Effector CD8-positive, alpha-beta T cell (primary cell): ENCODE results near the gene KRT78.
"Not testable (repeated sequence)": the region's sequence is repeated elsewhere in the genome, so short reads cannot be mapped to it uniquely, and the experiment has no call there.

Experiments used
- DNase-seq: peaks from one replicate; lab custom pipeline; 2025; lab: John Stamatoyannopoulos, UW

KRT78 gene

GRCh38 chr12:52796839-52797528 lies 51.8 kb downstream of the KRT78 start:
- DNase-seq, result no peak

- no peak for DNase-seq
Observed at GRCh38 chr12:52796429-52796794, 52.4 kb downstream of the KRT78 start.

DNA sequence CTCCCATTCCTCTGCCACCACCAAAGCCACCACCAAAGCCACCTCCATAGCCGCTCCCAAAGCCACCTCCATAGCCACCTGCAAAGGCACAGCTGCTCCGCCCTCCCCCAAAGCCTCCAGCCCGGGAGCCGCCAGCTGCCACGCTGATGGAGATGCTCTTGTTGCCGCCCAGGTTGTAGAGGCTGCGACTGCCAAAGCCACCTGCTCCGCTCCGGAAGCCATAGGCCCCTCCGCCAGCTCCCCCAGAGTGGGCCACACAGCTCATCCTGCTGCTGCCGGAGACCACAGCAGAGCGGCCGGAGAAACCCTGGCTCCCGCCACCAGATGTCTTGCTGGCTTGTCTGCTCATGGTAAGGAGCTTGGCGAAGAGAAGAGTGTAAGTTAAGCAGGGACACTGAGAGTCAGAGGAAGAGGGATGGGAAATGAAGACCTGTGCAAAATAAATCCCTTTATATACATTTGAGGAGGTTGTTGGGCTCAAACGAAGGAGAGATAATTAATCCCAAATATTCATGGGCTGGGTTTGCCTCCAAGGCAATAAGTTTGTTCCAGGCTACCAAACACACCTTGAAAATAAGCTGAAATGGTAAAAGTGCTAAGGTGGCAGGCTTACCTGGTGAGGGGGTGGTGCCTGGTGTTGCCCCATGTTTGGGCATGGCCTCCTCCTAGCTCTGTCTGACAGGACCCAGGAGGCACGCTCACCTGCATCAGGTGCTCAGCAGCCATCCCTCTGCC lies 52.9 kb downstream of the KRT78 start, which contains the start of gene KRT3:
KRT3 (minus strand) TSS at position 424 of the 735 bp plus-strand sequence; CDS start at position 349, 75 bp downstream.
- DNase-seq, result no peak

- DNase-seq, result not testable (repeated sequence)
Observed at GRCh38 chr12:52795332-52795674, 53.5 kb downstream of the KRT78 start.

- no peak for DNase-seq
Observed at GRCh38 chr12:52794479-52795331, 54.1 kb downstream of the KRT78 start.

- DNase-seq, result no peak
Observed at GRCh38 chr12:52792185-52793029, 56.4 kb downstream of the KRT78 start.

DNA sequence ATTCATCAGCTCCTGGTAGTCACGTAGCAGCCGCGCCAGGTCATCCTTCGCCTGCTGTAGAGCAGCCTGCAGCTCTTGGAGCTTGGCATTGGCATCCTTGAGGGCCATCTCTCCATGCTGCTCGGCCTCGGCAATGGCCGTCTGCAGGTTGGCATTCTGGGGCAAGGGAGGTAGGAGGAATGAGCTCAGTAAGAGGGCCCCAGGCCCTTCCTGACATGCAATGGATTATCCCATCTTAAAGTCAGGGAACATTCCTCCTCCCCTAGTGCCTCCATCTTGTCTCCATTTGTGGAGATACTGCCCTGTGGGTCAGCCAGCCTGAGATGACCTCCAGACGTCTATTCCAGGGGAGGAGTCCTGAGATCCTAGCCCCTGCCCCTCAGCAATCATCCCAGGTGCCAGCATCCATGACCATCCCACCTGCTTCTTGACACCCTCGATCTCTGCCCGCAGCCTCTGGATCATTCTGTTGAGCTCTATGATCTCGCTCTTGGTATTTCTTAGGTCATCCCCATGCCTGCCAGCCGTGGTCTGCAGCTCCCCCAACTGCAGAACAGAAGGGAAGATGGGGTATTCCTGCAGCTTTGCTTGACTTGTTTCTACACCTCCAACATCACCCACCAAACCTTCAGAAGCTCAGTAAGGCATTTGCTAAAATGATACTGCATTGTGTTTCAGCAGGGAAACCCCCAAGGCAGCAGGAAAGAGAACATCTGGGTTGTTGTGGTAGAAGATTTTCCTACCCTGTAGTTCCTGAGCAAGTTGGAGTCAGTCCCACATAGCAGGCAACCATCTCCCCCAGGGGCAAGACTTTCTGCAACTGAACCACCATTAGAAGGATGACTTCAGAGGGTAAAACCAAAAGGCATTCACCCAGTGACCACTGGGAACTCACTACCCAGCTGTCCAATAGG lies 57.3 kb downstream of the KRT78 start:
- no peak for DNase-seq

DNA sequence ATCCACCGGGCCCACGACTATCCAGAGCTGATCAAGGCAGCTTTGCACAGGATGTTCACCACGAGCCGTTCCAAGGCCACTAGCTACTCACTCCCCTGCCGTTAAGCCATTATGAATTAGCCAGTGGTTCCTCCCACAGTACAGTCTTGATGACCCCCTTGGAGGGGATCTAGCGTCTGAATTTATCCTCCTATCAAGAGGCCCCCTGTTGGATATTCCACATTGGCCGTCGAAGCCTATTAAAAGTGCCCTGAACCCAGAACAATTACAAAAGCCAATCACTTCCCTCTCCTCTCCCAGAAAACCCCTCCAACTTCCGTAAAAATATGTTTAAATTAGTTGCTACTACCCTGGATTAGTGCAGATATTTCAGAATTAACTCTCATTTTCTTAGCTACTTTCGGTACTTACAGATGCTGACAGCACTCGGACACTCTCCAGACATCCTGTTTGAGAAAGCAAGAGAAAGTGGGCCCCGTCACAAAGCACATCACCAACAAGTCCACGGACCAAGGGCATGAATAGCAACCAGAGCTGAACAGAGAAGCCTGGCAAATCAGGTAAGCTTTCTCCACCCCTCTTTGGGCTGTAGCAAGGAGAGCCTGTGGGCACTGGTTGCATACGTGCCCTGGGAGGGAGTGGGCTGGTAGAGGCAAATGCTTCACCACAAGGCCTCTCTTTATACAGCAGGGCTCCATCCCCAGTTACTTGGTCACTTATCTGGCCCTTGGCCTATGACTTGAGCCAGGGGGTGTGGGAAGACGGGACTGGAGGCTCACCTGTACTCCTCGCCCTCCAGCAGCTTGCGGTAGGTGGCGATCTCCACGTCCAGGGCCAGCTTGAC lies 58.1 kb downstream of the KRT78 start:
- no peak for DNase-seq

DNA sequence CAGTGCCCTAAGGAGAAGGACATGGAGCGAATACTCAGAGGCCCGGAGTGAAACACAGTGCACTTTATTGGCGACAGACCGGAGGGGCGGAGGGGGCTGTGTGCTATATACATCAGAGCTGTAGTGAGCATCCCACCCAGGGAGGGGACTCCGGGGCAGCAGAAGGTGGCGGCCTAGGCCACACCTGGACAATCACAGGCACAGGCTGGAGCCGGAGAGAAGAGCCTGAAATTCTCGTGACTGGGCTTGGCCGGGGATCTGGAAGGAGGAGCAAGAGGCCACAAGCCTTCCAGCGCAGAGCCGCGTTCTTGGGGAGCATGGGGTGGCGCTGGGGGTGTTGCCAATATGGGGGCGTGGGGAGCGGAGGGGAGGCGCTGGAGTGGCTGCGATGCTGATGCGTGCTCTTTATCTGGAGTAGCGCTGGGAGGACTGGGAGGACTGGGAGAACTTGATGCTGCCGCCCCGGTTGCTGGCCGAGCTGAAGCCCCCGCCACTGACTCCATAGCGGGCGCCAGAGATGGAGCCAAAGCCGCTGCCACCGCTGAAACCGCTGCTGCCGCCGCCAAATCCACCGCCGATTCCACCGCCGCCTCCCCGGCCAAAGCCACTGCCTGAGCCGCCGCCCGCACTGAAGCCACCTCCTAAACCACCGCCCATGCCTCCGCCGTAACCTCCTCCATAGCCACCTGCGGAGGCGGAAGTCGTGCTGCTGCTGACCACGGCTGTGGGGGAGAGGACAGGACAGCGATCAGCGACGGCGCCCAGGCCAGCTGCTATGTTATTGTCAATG lies 59.0 kb downstream of the KRT78 start:
- DNase-seq, result no peak

DNA sequence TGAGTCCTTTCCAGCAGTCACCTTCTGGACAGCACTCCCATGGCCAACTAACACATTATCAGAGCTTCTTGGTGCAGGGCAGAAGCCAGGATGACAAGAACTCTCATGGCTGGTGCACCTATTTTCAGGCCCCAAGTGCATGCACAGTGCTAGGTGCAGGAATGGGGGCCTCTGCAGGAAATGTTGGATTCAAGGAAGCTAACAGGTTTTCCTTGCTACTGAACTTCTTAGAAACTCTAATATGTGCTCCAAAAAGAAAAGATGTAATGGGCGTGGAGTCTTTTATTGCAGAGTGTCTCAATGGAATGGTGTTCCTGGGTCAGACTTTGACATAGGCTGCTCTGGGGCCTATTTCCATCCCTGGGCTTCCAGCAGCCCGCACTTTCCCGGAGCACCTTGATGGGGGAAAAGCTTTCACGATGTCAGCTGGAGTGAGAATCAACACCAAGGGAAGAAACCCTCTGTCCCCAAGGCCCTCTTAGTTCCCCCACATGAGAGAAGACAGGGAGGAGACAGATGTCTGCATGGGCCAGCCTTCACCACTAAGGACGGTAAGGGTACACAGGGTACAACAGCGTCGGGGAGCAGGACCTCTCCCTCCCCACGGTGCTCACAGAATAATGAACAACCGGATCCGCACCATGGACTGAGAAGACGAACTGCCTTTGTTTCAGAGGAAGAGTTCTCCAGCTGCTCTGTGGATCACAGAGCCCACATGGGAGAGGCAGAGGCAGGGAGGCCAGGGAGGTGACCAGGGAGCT lies 59.7 kb downstream of the KRT78 start:
- no peak for DNase-seq

GRCh38 chr12:52788192-52788875 lies 60.5 kb downstream of the KRT78 start:
- no peak for DNase-seq
